GM08714 (cell line): Measurements from ENCODE around the gene MADCAM1.
"Not testable (repeated sequence)": the region's sequence is repeated elsewhere in the genome, so short reads cannot be mapped to it uniquely, and the experiment has no call there.

Source experiments
- H3K4me3 ChIP-seq: fragments of 200-500 bp; sonication (Bioruptor generic); 2 replicates; pipeline ENCODE4 v1.5.1; 2014; ENCODE audit warnings: mild to moderate bottlenecking, low read length, inconsistent platforms
- ZNF274 ChIP-seq: IDR thresholded peaks from 2 replicates; pipeline ENCODE4 v1.6.1; 2012; ENCODE audit warnings: mild to moderate bottlenecking, low read depth, low read length

MADCAM1 gene

GRCh38 chr19:496112-496665 is at the start of gene MADCAM1:
Gene MADCAM1 (plus strand): TSS chr19:496486. CDS start chr19:496500, 14 bp downstream.
- no peak for TF ChIP-seq ZNF274
- no peak within 1 kb of the TSS for H3K4me3 ChIP-seq

GRCh38 chr19:447064-447426 is 49.2 kb upstream of the MADCAM1 start:
- TF ChIP-seq ZNF274 = no peak
- no peak overlapping the region for H3K4me3 ChIP-seq

- TF ChIP-seq ZNF274 = no peak
- no peak overlapping the region for H3K4me3 ChIP-seq
Observed at GRCh38 chr19:447816-448560, 48.3 kb upstream of the MADCAM1 start.

GRCh38 chr19:449916-450315 is 46.4 kb upstream of the MADCAM1 start:
- no peak for TF ChIP-seq ZNF274

GRCh38 chr19:450912-451481 is 45.3 kb upstream of the MADCAM1 start:
- H3K4me3 ChIP-seq = not testable (repeated sequence)

More at GRCh38 chr19:449916-450315, 46.4 kb upstream of the MADCAM1 start:
- H3K4me3 ChIP-seq = no peak overlapping the region

- no peak overlapping the region for H3K4me3 ChIP-seq
- no peak for TF ChIP-seq ZNF274
Observed at GRCh38 chr19:452829-453228, 43.5 kb upstream of the MADCAM1 start.

- no peak for TF ChIP-seq ZNF274
- no peak overlapping the region for H3K4me3 ChIP-seq
Observed at GRCh38 chr19:453606-454005, 42.7 kb upstream of the MADCAM1 start.

- H3K4me3 ChIP-seq = no peak overlapping the region
- no peak for TF ChIP-seq ZNF274
Observed at GRCh38 chr19:455031-455705, 41.1 kb upstream of the MADCAM1 start.

- TF ChIP-seq ZNF274 = no peak
- H3K4me3 ChIP-seq = no peak overlapping the region
Observed at GRCh38 chr19:455851-456546, 40.3 kb upstream of the MADCAM1 start.

- TF ChIP-seq ZNF274 = no peak
- no peak overlapping the region for H3K4me3 ChIP-seq
Observed at GRCh38 chr19:456547-457110, 39.7 kb upstream of the MADCAM1 start.

GRCh38 chr19:457636-458035 is 38.6 kb upstream of the MADCAM1 start:
- H3K4me3 ChIP-seq = no peak overlapping the region
- TF ChIP-seq ZNF274 = no peak

GRCh38 chr19:458091-459042 is 37.9 kb upstream of the MADCAM1 start:
- no peak for TF ChIP-seq ZNF274
- H3K4me3 ChIP-seq = no peak overlapping the region
